NCI-H128 (cell line): ENCODE data around the gene SSX2IP.
A peak's percentile ranks its signal among the peaks of the same experiment; 100 is the strongest.
"Not testable (repeated sequence)": the region's sequence is repeated elsewhere in the genome, so short reads cannot be mapped to it uniquely, and the experiment has no call there.

Experiments used
- DNase-seq: peaks from one replicate; lab custom pipeline; 2025; ENCODE audit not compliant: unreplicated experiment; lab: John Stamatoyannopoulos, UW

Gene SSX2IP

GRCh38 chr1:84620720-84621313 is 69.4 kb downstream of the SSX2IP start:
- peak; percentile 62 for DNase-seq

GRCh38 chr1:84619383-84620102 is 70.7 kb downstream of the SSX2IP start:
- DNase-seq = no peak

GRCh38 chr1:84617349-84617748 is 72.9 kb downstream of the SSX2IP start:
- no peak for DNase-seq

GRCh38 chr1:84615790-84616189 is 74.5 kb downstream of the SSX2IP start:
- no peak for DNase-seq

- DNase-seq = no peak
These were observed 76.4 kb downstream of the SSX2IP start for GRCh38 chr1:84613887-84614286.

GRCh38 chr1:84613026-84613425 is 77.2 kb downstream of the SSX2IP start:
- no peak for DNase-seq

- DNase-seq = no peak
These were observed 78.5 kb downstream of the SSX2IP start for GRCh38 chr1:84611796-84612195.

GRCh38 chr1:84611091-84611490 is 79.2 kb downstream of the SSX2IP start:
- no peak for DNase-seq

- no peak for DNase-seq
These were observed 83.3 kb downstream of the SSX2IP start for GRCh38 chr1:84606977-84607376.

- DNase-seq = no peak
These were observed 85.1 kb downstream of the SSX2IP start for GRCh38 chr1:84605157-84605556.

- no peak for DNase-seq
These were observed 86.1 kb downstream of the SSX2IP start for GRCh38 chr1:84603941-84604830.

- no peak for DNase-seq
These were observed 87.0 kb downstream of the SSX2IP start for GRCh38 chr1:84603223-84603622.

- no peak for DNase-seq
These were observed 89.5 kb downstream of the SSX2IP start for GRCh38 chr1:84600796-84601195.

- no peak for DNase-seq
These were observed 91.2 kb downstream of the SSX2IP start for GRCh38 chr1:84598846-84599741.

GRCh38 chr1:84598418-84598817 is 91.8 kb downstream of the SSX2IP start:
- DNase-seq = no peak

GRCh38 chr1:84597011-84597410 is 93.2 kb downstream of the SSX2IP start:
- no peak for DNase-seq

- DNase-seq = not testable (repeated sequence)
These were observed 95.3 kb downstream of the SSX2IP start for GRCh38 chr1:84594959-84595358.
